HG02885 (cell line): ENCODE measurements around the gene MSX1.

Experiments
- ATAC-seq: cut with Tn5 transposase; IDR thresholded peaks from one replicate; pipeline ENCODE4 v1.9.1; 2021; ENCODE audit warnings: mild to moderate bottlenecking; ENCODE audit not compliant: unreplicated experiment, poor library complexity

Gene MSX1

DNA sequence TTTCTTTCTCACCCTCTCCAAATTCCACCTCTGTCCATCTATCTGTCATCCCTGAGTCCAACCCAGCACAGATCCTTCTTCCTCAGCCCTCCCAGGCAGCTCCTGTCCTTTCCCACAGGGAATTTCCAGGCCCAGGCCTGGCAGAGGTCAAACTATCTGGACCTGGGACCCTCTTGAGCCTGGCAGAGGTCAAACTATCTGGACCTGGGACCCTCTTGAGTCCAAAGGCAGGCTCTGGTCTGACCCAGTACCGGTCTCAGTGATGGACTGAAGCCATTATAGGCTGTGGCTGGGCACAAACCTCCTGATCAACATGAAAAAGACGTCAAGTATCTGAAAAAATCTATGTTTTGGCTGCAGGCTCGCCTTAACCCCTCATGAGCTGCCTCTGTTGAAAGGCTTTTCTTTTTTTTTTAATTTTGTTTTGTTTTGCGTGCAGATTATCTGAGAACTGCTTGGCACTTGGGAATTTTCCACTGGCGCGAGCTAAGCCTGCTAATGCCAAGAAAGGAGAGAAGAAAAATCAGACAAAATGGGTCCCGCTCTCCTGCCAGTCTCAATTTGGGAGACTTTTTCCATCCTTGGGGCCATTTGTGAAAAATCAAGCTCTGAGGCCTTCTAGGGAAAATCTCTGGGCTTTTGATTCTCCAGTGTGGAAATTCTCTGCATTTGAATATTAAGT lies 31.2 kb downstream of the MSX1 start:
- no peak for ATAC-seq

- ATAC-seq, result no peak
Observed at GRCh38 chr4:4893721-4894120, 34.3 kb downstream of the MSX1 start.

DNA sequence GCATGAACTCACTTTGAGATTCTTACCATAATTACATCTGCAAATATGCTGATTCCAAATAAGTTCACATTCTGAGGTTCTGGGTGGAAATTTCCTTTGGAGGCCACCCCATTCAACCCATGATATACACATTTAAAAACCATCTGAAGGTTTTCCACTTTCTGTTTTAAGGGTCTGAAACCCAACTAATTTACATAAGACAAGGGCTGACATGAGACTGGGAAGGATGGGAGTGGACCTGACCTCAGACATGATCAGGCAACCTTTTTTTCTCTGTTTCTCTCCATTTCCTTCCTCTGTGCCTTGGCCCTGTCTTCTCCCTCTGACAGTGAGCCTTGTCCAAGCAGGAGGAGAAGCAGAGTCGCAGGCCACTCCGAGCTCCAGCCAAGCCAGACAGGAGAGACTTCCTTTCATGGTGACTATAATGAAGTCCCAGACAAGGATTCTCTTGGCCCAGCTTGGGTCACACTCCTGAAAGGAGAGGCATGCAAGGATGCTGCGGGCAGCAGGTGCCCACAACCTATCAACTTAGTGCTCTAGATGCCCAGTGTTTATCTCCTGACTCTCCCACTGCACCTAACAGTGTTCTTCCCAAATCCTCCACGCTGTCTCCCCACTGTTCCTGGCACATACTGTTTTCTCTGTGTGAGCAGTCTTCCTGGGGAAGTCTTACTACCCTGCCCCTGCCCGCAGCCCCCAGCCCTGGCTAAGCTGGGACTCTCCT lies 39.9 kb downstream of the MSX1 start:
- no peak for ATAC-seq

DNA sequence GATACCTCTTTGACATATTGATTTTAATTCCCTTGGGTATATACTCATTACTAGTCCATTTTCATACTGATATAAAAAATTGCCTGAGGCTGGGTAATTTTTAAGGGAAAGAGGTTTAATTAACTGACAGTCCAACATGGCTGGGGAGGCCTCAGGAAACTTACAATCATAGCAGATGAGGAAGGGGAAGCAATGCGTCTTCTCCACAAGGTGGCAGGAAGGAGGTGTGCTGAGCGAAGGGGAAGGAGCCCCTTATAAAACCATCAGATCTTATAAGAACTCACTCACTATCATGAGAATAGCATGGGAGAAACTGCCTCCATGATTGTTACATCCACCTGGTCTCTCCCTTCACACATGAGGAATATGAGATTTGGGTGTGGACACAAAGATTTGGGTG lies 42.4 kb downstream of the MSX1 start:
- no peak for ATAC-seq

DNA sequence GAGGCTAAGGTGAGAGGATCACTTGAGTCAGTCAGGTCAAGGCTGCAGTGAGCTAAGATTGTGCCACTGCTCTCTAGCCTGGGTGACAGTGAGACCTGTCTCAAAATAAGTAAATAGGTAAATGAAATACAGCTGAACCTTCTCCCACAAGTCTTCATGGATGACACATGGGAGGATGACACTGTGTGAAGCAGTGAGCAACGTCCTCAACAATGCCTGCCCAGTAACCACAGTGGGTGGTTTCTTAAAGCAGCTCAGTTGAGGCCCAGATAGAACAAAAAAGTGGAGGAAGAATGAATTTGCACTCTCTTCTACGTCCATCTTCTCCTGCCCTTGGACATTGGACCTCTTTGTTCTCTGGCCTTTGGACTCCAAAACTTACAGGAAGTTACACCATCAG lies 52.7 kb downstream of the MSX1 start:
- no peak for ATAC-seq

- ATAC-seq, result no peak
Observed at GRCh38 chr4:4913147-4913561, 53.7 kb downstream of the MSX1 start.
